GM12878 (cell line): ENCODE results near the gene CDH18. TPM values are rescaled to one million over a fixed set of nuclear protein-coding genes. Genes with fewer than 3 reads are reported as not detected.

Source experiments
- ATAC-seq: fragments of 200-7000 bp; cut with Tn5 transposase; 3 replicates; pipeline ENCODE4 v1.9.1; 2020; ENCODE audit warnings: mild to moderate bottlenecking, moderate library complexity
- BruUV-seq: library from RNA; stranded (reverse); fragments of 400-500 nt; replicated peaks from 2 replicates; lab custom pipeline; 2021; lab: Mats Ljungman, UMichigan
- CTCF ChIA-PET: fragments of 300-600 bp; sonication (Branson Sonifier 250); formaldehyde crosslinking; extraction: SDS; loops from one replicate; lab custom pipeline; 2021; ENCODE audit warnings: inconsistent platforms; lab: Yijun Ruan, JAX
- POLR2A ChIA-PET: fragments of 350-600 bp; formaldehyde crosslinking; extraction: SDS; loops from one replicate; lab custom pipeline; 2021; ENCODE audit warnings: inconsistent platforms; lab: Charles Lee
- RAD21 ChIA-PET: fragments of 300-600 bp; sonication (Branson Sonifier 250); formaldehyde crosslinking; loops from one replicate; lab custom pipeline; 2023; ENCODE audit warnings: antibody characterized with exemption; ENCODE audit not compliant: unreplicated experiment; lab: Charles Lee
- SMC1A ChIA-PET: fragments of 300-600 bp; sonication (Branson Sonifier 250); formaldehyde crosslinking; loops from one replicate; lab custom pipeline; 2023; ENCODE audit not compliant: unreplicated experiment, uncharacterized antibody; lab: Charles Lee
- DNase-seq: peaks from one replicate; pipeline ENCODE4 v3.0.0-alpha.2; 2011; ENCODE audit warnings: low read depth, low spot score
- FAIRE-seq: peaks from 3 replicates; lab custom pipeline; 2011; peaks lifted over from hg19 to GRCh38; lab: Jason Lieb, UNC
- H2AFZ ChIP-seq: 2 replicates; pipeline ENCODE4 v1.6.0; 2011; ENCODE audit warnings: low read depth, low read length, control low read depth; ENCODE audit not compliant: control insufficient read depth
- H3K27ac ChIP-seq: 2 replicates; pipeline ENCODE4 v1.5.1; 2011; ENCODE audit warnings: control low read depth; ENCODE audit not compliant: control insufficient read depth, insufficient read depth
- H3K27me3 ChIP-seq, 2 experiments: replicated peaks in 1 of 2; 2 replicates each; pipeline versions ENCODE4 v1.6.0 to v1.6.1; 2011; ENCODE audit warnings: low read length in 1 of 2; ENCODE audit not compliant: control insufficient read depth in 2 of 2, insufficient read depth in 2 of 2
- H3K36me3 ChIP-seq, 2 experiments: 2 replicates each; pipeline ENCODE4 v1.5.1; 2011; ENCODE audit warnings: low read length in 1 of 2; ENCODE audit not compliant: control insufficient read depth in 2 of 2, insufficient read depth in 2 of 2
- H3K4me1 ChIP-seq: 2 replicates; pipeline ENCODE4 v1.6.1; 2011; ENCODE audit warnings: mild to moderate bottlenecking, low read length, moderate library complexity, mixed read lengths; ENCODE audit not compliant: control insufficient read depth, insufficient read depth
- H3K4me2 ChIP-seq: 2 replicates; pipeline ENCODE4 v1.6.0; 2011; ENCODE audit warnings: control low read depth; ENCODE audit not compliant: control insufficient read depth, insufficient read depth
- H3K4me3 ChIP-seq: fragments of 200-600 bp; sonication (generic); 2 replicates; pipeline ENCODE4 v1.5.1; 2016
- H3K79me2 ChIP-seq: 2 replicates; pipeline ENCODE4 v1.6.0; 2011; ENCODE audit warnings: low read length; ENCODE audit not compliant: control insufficient read depth, insufficient read depth
- H3K9ac ChIP-seq: 2 replicates; pipeline ENCODE4 v1.8.0; 2011; ENCODE audit warnings: low read length, control low read depth, mixed read lengths; ENCODE audit not compliant: control insufficient read depth, insufficient read depth
- H3K9me3 ChIP-seq: replicated peaks from 3 replicates; pipeline ENCODE4 v1.5.1; 2011; ENCODE audit warnings: mild to moderate bottlenecking, low read length; ENCODE audit not compliant: control insufficient read depth, insufficient read depth
- H4K20me1 ChIP-seq: 2 replicates; pipeline ENCODE4 v1.6.0; 2011; ENCODE audit not compliant: control insufficient read depth, insufficient read depth
- BHLHE40 ChIP-seq, 2 experiments: fragments of 450-650 bp in 1 of 2; IDR thresholded peaks; 2 replicates each; pipeline ENCODE4 v1.6.1; 2011 to 2017; ENCODE audit warnings: low read depth in 2 of 2, borderline replicate concordance in 1 of 2, improper control_type of control experiment in 1 of 2, low read length in 1 of 2, mild to moderate bottlenecking in 1 of 2
- CHD4 ChIP-seq: fragments of 200-600 bp; sonication (generic); IDR thresholded peaks from 2 replicates; pipeline ENCODE4 v1.6.1; 2016; ENCODE audit warnings: mild to moderate bottlenecking
- CREM ChIP-seq: IDR thresholded peaks from 2 replicates; pipeline ENCODE4 v1.6.1; 2014; ENCODE audit warnings: antibody characterized with exemption, low read depth
- ETV6 ChIP-seq, 2 experiments: fragments of 450-650 bp in 1 of 2; IDR thresholded peaks in 1 of 2; conservative IDR thresholded peaks in 1 of 2; 2 replicates each; pipeline ENCODE4 v1.6.1; 2014; ENCODE audit warnings: antibody characterized with exemption in 1 of 2, borderline replicate concordance in 1 of 2, low read depth in 1 of 2, mild to moderate bottlenecking in 1 of 2, moderate library complexity in 1 of 2
- JUND ChIP-seq: IDR thresholded peaks from 2 replicates; pipeline ENCODE4 v1.6.1; 2012; ENCODE audit warnings: low read depth, mild to moderate bottlenecking, low read length, improper control_type of control experiment, moderate library complexity
- MEF2B ChIP-seq: fragments of 450-650 bp; IDR thresholded peaks from 2 replicates; pipeline ENCODE4 v1.6.1; 2018; ENCODE audit warnings: mild to moderate bottlenecking, moderate library complexity; ENCODE audit not compliant: partially characterized antibody, poor library complexity, severe bottlenecking
- PAX8 ChIP-seq: fragments of 450-650 bp; IDR thresholded peaks from 2 replicates; pipeline ENCODE4 v1.6.1; 2017; ENCODE audit warnings: mild to moderate bottlenecking, moderate library complexity
- WGBS: methylation state at CpG from one replicate; pipeline ENCODE4 v1.1.6; 2016; ENCODE audit warnings: low lambda C conversion rate; ENCODE audit not compliant: insufficient replicate concordance, insufficient coverage; ENCODE audit errors: missing lambda C conversion rate; 5-methylcytosine and 5-hydroxymethylcytosine counted together
- in situ Hi-C: fragments of 300-500 bp; cut with MboI; formaldehyde crosslinking; loops from 9 replicates; pipeline ENCODE4 v1.14.3; 2018; ENCODE audit warnings: mixed read lengths
- intact Hi-C: fragments of 100-400 bp; cut with micrococcal nuclease; formaldehyde crosslinking; loops from one replicate; pipeline ENCODE4 v1.14.2; 2022; ENCODE audit not compliant: unreplicated experiment
- polyA plus RNA-seq, 11 experiments: library from polyadenylated mRNA; depleted of rRNA in 4 of 11; unstranded in 6 of 11; stranded (reverse) in 5 of 11; fragments of >200 nt; fragmentation: Nextera tagmentation in 4 of 11; fragmentation: Illumina TruSeq in 1 of 11; extraction: Ambion mirVana in 4 of 11; extraction: Trizol in 1 of 11; gene quantifications; 1 replicate in 1 of 11; 2 replicates in 10 of 11; pipeline versions ENCODE4 v1.2.1 to v1.2.3, GENCODE V29; 2011 to 2016; ENCODE audit warnings: inconsistent platforms in 2 of 11, missing spikeins in 2 of 11, low read depth in 1 of 11
- total RNA-seq, 4 experiments: library from RNA; depleted of rRNA in 3 of 4; stranded (reverse); fragments of >200 nt in 3 of 4; fragmentation: Illumina TruSeq in 1 of 4; extraction: Trizol in 1 of 4; gene quantifications; 2 replicates each; pipeline versions ENCODE4 v1.2.1 to v1.2.3, GENCODE V29; 2013 to 2021
- TF ChIP-seq, protein P1 (sequence below): IDR thresholded peaks from 2 replicates; pipeline ENCODE4 v1.6.1; 2011; ENCODE audit warnings: borderline replicate concordance, low read depth, mild to moderate bottlenecking, moderate library complexity, mixed read lengths, low read length; ENCODE audit not compliant: insufficient read depth; ENCODE audit errors: extremely low read length
- TF ChIP-seq, protein P2 (sequence below): fragments of 450-650 bp; IDR thresholded peaks from 2 replicates; pipeline ENCODE4 v1.6.1; 2017; ENCODE audit warnings: mild to moderate bottlenecking
- TF ChIP-seq, protein P3 (sequence below): fragments of 450-650 bp; IDR thresholded peaks from 2 replicates; pipeline ENCODE4 v1.6.1; 2018; ENCODE audit warnings: borderline replicate concordance, mild to moderate bottlenecking; ENCODE audit not compliant: partially characterized antibody

CDH18 gene
- total and polyA plus RNA-seq, 10 of the 15 experiments (the other 5 are each of a cell fraction or from before 2014, with no cell fraction given): 0.41 TPM; not detected in 9

DNA sequence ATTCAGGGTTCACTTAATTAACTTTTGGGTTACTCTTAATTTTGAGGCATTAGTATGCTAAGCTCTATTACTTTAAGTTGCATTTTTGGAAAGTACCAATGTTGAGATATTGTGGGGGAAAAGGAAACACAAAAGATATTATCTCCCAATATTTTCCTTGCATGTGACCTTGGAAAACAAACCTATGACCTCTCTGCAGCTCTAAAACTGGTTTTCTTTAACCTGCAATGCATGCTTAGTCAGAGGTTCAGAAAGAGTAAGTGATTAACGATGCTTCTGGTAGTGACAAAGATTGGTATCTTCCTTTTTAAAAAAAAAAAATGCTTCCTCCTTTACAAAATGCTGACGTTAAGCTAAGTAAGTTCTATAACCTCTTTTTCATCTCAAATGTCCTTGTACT lies 44.9 kb upstream of the CDH18 start:
- SMC1A ChIA-PET: no interaction called here
- intact Hi-C loops: no loop called here
- ATAC-seq (no peak), DNase-seq (no peak), FAIRE-seq (no peak)
- Histone ChIP-seq H3K36me3 (no peaks in the 10 kb centered on the region), H2AFZ (no peak overlapping the region), H3K9ac (no peak overlapping the region), H3K4me3 (no peak overlapping the region), H3K27me3 (no peaks in the 10 kb centered on the region), H3K4me2 (no peak overlapping the region), H3K27ac (no peak overlapping the region), H4K20me1 (no peaks in the 10 kb centered on the region), H3K9me3 (no peaks in the 10 kb centered on the region), H3K4me1 (no peaks in the 10 kb centered on the region), H3K79me2 (no peaks in the 10 kb centered on the region)
- CTCF ChIA-PET: no interaction called here
- BruUV-seq: no TSS peak
- in situ Hi-C loops: no loop called here
- POLR2A ChIA-PET: no interaction called here
- no peak for TF ChIP-seq BHLHE40 (IDR thresholded peaks at IDR 0.05; ENCODE audit: borderline replicate concordance in 1 of 2, low read depth in 2 of 2, low read length in 1 of 2)
- TF ChIP-seq MEF2B: no peak
- TF ChIP-seq CHD4: no peak
- TF ChIP-seq, protein P1, sequence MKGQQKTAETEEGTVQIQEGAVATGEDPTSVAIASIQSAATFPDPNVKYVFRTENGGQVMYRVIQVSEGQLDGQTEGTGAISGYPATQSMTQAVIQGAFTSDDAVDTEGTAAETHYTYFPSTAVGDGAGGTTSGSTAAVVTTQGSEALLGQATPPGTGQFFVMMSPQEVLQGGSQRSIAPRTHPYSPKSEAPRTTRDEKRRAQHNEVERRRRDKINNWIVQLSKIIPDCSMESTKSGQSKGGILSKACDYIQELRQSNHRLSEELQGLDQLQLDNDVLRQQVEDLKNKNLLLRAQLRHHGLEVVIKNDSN: no peak
- TF ChIP-seq, protein P2, sequence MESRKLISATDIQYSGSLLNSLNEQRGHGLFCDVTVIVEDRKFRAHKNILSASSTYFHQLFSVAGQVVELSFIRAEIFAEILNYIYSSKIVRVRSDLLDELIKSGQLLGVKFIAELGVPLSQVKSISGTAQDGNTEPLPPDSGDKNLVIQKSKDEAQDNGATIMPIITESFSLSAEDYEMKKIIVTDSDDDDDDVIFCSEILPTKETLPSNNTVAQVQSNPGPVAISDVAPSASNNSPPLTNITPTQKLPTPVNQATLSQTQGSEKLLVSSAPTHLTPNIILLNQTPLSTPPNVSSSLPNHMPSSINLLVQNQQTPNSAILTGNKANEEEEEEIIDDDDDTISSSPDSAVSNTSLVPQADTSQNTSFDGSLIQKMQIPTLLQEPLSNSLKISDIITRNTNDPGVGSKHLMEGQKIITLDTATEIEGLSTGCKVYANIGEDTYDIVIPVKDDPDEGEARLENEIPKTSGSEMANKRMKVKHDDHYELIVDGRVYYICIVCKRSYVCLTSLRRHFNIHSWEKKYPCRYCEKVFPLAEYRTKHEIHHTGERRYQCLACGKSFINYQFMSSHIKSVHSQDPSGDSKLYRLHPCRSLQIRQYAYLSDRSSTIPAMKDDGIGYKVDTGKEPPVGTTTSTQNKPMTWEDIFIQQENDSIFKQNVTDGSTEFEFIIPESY: no peak
- no peak for TF ChIP-seq PAX8
- TF ChIP-seq ETV6 (conservative IDR thresholded peaks at IDR 0.05 in 1 of 2, IDR thresholded peaks at IDR 0.05 in 1 of 2; ENCODE audit: borderline replicate concordance in 1 of 2, low read depth in 1 of 2): no peak
- no peak for TF ChIP-seq JUND
- TF ChIP-seq CREM: no peak
- TF ChIP-seq, protein P3, sequence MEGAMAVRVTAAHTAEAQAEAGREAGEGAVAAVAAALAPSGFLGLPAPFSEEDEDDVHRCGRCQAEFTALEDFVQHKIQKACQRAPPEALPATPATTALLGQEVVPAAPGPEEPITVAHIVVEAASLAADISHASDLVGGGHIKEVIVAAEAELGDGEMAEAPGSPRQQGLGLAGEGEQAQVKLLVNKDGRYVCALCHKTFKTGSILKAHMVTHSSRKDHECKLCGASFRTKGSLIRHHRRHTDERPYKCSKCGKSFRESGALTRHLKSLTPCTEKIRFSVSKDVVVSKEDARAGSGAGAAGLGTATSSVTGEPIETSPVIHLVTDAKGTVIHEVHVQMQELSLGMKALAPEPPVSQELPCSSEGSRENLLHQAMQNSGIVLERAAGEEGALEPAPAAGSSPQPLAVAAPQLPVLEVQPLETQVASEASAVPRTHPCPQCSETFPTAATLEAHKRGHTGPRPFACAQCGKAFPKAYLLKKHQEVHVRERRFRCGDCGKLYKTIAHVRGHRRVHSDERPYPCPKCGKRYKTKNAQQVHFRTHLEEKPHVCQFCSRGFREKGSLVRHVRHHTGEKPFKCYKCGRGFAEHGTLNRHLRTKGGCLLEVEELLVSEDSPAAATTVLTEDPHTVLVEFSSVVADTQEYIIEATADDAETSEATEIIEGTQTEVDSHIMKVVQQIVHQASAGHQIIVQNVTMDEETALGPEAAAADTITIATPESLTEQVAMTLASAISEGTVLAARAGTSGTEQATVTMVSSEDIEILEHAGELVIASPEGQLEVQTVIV: no peak
- RAD21 ChIA-PET: no interaction called here
- 0% methylated on average over 2 of the region's 2 CpGs for WGBS
